ENCODE measurements around the gene ALDH1A2.

The ALDH1A2 gene

GRCh38 chr15:58062175-58062574 lies 3.3 kb downstream of the ALDH1A2 start:
- Histone ChIP-seq H3K27me3 (ENCODE audit: insufficient read depth, low read depth, severe bottlenecking) (no peaks in the 10 kb centered on the region), H3K27ac (no peak overlapping the region), H3K4me3 (ENCODE audit: low read depth, low read length) (no peak overlapping the region), H3K36me3 (no peaks in the 10 kb centered on the region), H3K9me3 (ENCODE audit: severe bottlenecking) (no peaks in the 10 kb centered on the region)
- no peak for TF ChIP-seq CTCF (IDR thresholded peaks at IDR 0.05; ENCODE audit: low read depth, low read length)
- DNase-seq, result no peak

GRCh38 chr15:58060575-58060974 lies 4.9 kb downstream of the ALDH1A2 start:
- no peak for TF ChIP-seq CTCF (IDR thresholded peaks at IDR 0.05; ENCODE audit: low read depth, low read length)
- Histone ChIP-seq H3K9me3 (ENCODE audit: severe bottlenecking) (no peaks in the 10 kb centered on the region), H3K27me3 (ENCODE audit: insufficient read depth, low read depth, severe bottlenecking) (no peaks in the 10 kb centered on the region), H3K27ac (no peak overlapping the region), H3K36me3 (no peaks in the 10 kb centered on the region), H3K4me3 (ENCODE audit: low read depth, low read length) (no peak overlapping the region)
- DNase-seq, result no peak

GRCh38 chr15:58058729-58059128 lies 6.8 kb downstream of the ALDH1A2 start:
- no peak overlapping the region for H3K27ac ChIP-seq
- no peaks in the 10 kb centered on the region for H3K36me3 ChIP-seq

GRCh38 chr15:58058073-58058472 lies 7.4 kb downstream of the ALDH1A2 start:
- H3K36me3 ChIP-seq, result no peaks in the 10 kb centered on the region
- no peaks in the 10 kb centered on the region for H3K27me3 ChIP-seq (ENCODE audit: insufficient read depth, low read depth, severe bottlenecking)
- no peak overlapping the region for H3K4me3 ChIP-seq (ENCODE audit: low read depth, low read length)
- no peak for TF ChIP-seq CTCF (IDR thresholded peaks at IDR 0.05; ENCODE audit: low read depth, low read length)
- DNase-seq, result no peak
- H3K9me3 ChIP-seq (ENCODE audit: severe bottlenecking), result no peaks in the 10 kb centered on the region
- H3K27ac ChIP-seq, result no peak overlapping the region

More at GRCh38 chr15:58058729-58059128, 6.8 kb downstream of the ALDH1A2 start:
- no peaks in the 10 kb centered on the region for H3K9me3 ChIP-seq (ENCODE audit: severe bottlenecking)
- H3K27me3 ChIP-seq (ENCODE audit: insufficient read depth, low read depth, severe bottlenecking), result no peaks in the 10 kb centered on the region
- no peak for TF ChIP-seq CTCF (IDR thresholded peaks at IDR 0.05; ENCODE audit: low read depth, low read length)
- no peak for DNase-seq
- no peak overlapping the region for H3K4me3 ChIP-seq (ENCODE audit: low read depth, low read length)

GRCh38 chr15:58057559-58057958 lies 8.0 kb downstream of the ALDH1A2 start:
- TF ChIP-seq CTCF (IDR thresholded peaks at IDR 0.05; ENCODE audit: low read depth, low read length), result no peak
- Histone ChIP-seq H3K4me3 (ENCODE audit: low read depth, low read length) (no peak overlapping the region), H3K27me3 (ENCODE audit: insufficient read depth, low read depth, severe bottlenecking) (no peaks in the 10 kb centered on the region), H3K36me3 (no peaks in the 10 kb centered on the region), H3K27ac (no peak overlapping the region), H3K9me3 (ENCODE audit: severe bottlenecking) (no peaks in the 10 kb centered on the region)
- DNase-seq, result no peak

- no peaks in the 10 kb centered on the region for H3K27me3 ChIP-seq (ENCODE audit: insufficient read depth, low read depth, severe bottlenecking)
These were observed 9.5 kb downstream of the ALDH1A2 start for GRCh38 chr15:58056015-58056414.

More at GRCh38 chr15:58056015-58056414, 9.5 kb downstream of the ALDH1A2 start:
- no peak for TF ChIP-seq CTCF (IDR thresholded peaks at IDR 0.05; ENCODE audit: low read depth, low read length)
- Histone ChIP-seq H3K9me3 (ENCODE audit: severe bottlenecking) (no peaks in the 10 kb centered on the region), H3K36me3 (no peaks in the 10 kb centered on the region), H3K27ac (no peak overlapping the region), H3K4me3 (ENCODE audit: low read depth, low read length) (no peak overlapping the region)
- DNase-seq, result no peak
